Gastroesophageal sphincter (tissue), 3 donors: ENCODE measurements around the gene UFSP1.

Experiments
- CTCF ChIP-seq, 4 experiments: fragments of 200-600 bp in 2 of 4; fragments of 450-650 bp in 2 of 4; sonication (generic) in 1 of 4; IDR thresholded peaks; one replicate each; pipeline ENCODE4 v1.5.1; 2017 to 2019; ENCODE audit warnings: antibody characterized with exemption in 4 of 4, mild to moderate bottlenecking in 2 of 4, moderate library complexity in 2 of 4
- EP300 ChIP-seq: sonication (generic); formaldehyde crosslinking; IDR thresholded peaks from one replicate; pipeline ENCODE4 v1.6.1; 2017; ENCODE audit warnings: antibody characterized with exemption, mild to moderate bottlenecking
- POLR2A ChIP-seq, 2 donors: fragments of 450-650 bp; IDR thresholded peaks; one replicate each; pipeline ENCODE4 v1.6.1; 2017; ENCODE audit warnings: antibody characterized with exemption in 2 of 2, mild to moderate bottlenecking in 2 of 2, moderate library complexity in 1 of 2
- POLR2AphosphoS5 ChIP-seq: sonication (generic); formaldehyde crosslinking; IDR thresholded peaks from one replicate; pipeline ENCODE4 v1.6.1; 2017; ENCODE audit warnings: antibody characterized with exemption

DNA sequence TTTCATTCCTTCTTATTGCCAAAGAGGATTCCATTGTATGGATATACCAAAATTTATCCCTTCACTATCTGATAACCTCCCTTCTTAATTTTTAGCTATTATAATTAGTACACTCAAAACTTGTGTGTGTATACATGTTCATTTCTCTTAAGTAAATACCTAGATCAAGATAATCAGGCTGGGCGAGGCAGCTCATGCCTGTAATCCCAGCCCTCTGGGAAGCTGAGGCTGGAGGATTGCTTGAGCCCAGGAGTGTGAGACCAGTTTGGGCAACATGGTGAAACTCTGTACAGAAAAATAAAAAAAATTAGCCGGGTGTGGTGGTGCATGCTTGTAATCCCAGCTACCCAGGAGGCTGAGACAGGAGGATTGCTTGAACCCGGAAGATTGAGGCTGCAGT lies 22.0 kb upstream of the UFSP1 start:
- TF ChIP-seq POLR2A (IDR thresholded peaks at IDR 0.05) (no peak), CTCF (IDR thresholded peaks at IDR 0.05) (no peak), POLR2AphosphoS5 (no peak), EP300 (no peak)
